GM12873 (cell line): ENCODE measurements around the gene UBL7.

ENCODE experiments used
- TF ChIP-seq, protein P1 (sequence below): IDR thresholded peaks from 2 replicates; pipeline ENCODE4 v1.5.1; 2012; ENCODE audit warnings: low read depth, mild to moderate bottlenecking, moderate library complexity, low read length, control low read depth; ENCODE audit not compliant: insufficient read depth; ENCODE audit errors: missing control alignments

Gene UBL7

DNA sequence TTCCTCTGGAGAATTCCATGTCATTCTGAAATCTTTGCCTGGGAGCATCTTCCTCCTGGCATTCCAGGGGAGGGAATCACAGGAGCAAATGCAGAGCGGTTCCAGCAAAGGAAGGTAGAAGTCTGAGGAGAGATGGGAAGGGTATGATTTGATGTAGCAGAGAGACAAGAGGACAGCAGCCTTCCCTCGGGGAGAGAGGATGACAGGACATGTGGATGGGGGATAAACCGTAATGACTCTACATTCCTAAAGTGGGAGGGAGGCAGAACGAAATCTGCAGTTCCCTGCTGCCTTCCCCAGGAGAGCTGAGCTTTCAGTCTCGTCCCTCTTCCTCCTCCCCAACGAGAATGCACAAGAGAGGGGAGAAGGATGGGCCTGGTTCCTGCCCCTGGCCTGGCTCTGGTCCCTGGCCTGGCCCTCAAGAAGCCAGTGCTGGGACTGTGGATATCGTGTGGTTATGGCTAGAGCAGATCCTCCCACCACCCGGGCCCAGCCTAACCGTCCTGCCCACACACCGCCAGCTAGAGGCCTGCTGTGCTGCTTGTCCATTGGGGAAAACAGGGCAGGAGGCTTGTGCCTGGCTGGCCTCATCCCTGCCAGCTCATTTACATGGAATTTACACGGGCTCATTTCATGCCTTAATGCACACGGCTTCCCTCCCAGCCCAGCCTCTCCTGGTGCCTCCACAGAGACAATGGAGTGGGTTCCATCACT, 53.8 kb downstream of the UBL7 start:
- TF ChIP-seq, protein P1, sequence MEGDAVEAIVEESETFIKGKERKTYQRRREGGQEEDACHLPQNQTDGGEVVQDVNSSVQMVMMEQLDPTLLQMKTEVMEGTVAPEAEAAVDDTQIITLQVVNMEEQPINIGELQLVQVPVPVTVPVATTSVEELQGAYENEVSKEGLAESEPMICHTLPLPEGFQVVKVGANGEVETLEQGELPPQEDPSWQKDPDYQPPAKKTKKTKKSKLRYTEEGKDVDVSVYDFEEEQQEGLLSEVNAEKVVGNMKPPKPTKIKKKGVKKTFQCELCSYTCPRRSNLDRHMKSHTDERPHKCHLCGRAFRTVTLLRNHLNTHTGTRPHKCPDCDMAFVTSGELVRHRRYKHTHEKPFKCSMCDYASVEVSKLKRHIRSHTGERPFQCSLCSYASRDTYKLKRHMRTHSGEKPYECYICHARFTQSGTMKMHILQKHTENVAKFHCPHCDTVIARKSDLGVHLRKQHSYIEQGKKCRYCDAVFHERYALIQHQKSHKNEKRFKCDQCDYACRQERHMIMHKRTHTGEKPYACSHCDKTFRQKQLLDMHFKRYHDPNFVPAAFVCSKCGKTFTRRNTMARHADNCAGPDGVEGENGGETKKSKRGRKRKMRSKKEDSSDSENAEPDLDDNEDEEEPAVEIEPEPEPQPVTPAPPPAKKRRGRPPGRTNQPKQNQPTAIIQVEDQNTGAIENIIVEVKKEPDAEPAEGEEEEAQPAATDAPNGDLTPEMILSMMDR: no peak

GRCh38 chr15:74406517-74406916, 54.4 kb downstream of the UBL7 start:
- TF ChIP-seq, protein P1: no peak

DNA sequence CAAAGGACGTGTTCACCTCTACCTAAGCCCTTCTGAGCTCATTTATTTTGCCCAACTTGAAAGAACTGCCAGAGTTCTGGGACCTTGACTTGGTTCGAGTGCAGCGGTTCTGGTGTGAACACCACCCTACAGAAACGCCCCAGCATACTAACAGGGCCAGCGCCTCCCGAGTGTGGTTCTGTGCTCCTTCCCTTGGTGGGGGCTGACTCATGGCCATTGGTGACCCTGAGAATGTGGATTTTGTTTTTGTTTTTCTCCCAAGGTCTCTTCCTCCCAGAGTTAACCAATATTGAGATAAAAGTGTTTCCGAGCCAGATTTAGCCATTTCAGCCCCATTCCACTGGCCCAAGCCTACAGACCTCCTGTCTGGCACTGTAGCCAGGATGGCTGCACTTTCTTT, 55.1 kb downstream of the UBL7 start:
- TF ChIP-seq, protein P1: no peak

DNA sequence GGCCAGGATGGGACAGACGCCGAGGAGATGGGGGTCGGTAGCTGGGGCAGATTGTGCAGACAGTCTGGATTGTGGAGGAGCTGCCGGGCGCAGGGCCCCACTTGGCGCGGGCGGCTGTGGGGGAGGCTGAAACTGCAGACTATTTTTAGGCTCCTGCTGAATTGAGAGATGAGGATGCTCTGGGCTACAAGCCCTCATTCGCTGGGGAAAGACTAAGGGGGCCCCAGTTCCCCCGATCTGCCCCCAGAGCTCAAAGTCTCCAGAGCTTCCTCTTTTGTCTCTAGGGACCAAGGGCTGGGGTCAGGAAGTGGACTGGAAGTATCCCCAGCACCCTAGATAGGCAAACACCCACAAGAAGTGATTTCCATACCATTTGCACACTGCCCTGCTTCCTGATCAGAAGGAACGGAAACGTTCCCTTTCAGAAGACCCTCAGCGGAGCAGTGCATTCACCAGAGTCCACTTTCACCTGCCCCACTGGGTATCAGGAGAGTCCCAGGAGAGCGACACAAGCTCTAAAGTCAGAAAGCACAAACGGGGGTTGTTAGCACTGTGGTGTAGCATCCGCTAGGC, 56.9 kb downstream of the UBL7 start:
- TF ChIP-seq, protein P1: peak; percentile 1

- TF ChIP-seq, protein P1: no peak
Measured at GRCh38 chr15:74403588-74403919, 57.4 kb downstream of the UBL7 start.

DNA sequence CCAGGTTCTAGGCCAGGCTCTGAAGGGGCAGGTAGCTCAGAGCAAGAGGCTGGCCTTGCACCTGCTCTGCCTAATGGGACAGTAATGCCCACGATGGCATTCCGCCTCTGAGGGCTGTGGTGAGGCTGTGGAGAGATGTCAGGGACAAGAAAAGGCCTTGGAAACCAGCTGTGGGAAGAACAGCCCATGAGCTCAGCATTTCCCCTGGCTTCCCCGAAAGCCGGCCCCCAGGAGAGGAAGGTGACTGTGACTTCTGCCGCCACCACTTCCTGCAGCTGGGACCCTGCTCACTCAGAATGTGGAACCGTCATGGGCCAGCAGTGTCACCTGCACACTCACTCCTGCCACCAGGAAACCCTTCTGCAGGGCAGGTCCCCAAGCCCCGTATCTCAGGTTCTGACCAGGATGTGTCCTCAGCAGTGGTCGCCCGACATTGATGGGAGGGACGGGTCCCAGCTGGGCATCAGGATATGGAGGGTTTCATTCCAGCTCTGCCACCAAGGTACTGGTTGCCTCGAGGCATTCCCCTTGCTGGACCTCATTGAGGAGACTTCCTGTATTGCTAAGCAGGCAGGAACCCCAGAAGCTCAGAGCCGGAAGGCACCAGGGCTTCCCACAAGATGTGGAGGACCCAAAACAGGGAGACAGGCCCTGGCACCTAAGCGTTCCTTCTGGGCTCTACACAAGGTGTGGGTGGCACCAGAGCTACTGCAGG, 57.9 kb downstream of the UBL7 start:
- TF ChIP-seq, protein P1: no peak

GRCh38 chr15:74402337-74402841, 58.6 kb downstream of the UBL7 start:
- TF ChIP-seq, protein P1: no peak
